B cell (primary cell): ENCODE measurements around the gene IGSF9B. TPM values are rescaled to one million over a fixed set of nuclear protein-coding genes. Genes with fewer than 3 reads are reported as not detected.

ENCODE experiments used
- ATAC-seq: fragments of 200-7000 bp; cut with Tn5 transposase; one replicate; pipeline ENCODE4 v1.10.0; 2021; ENCODE audit warnings: low read depth, mild to moderate bottlenecking, moderate number of reproducible peaks, moderate library complexity
- CTCF ChIA-PET: fragments of 350-600 bp; sonication (Branson Sonifier 250); formaldehyde crosslinking; loops from one replicate; lab custom pipeline; 2021; ENCODE audit warnings: antibody characterized with exemption, inconsistent platforms; lab: Charles Lee
- POLR2A ChIA-PET: fragments of 350-600 bp; sonication (Branson Sonifier 250); formaldehyde crosslinking; loops from one replicate; lab custom pipeline; 2021; ENCODE audit warnings: antibody characterized with exemption; lab: Charles Lee
- DNase-seq: peaks from one replicate; pipeline ENCODE4 v3.0.0; 2013
- H2AFZ ChIP-seq: 2 replicates; pipeline ENCODE4 v1.6.1; 2012; ENCODE audit warnings: mild to moderate bottlenecking, low read depth, low read length; ENCODE audit not compliant: insufficient read depth, poor library complexity, severe bottlenecking
- H3K27ac ChIP-seq, 2 donors: 1 replicate in 1 of 2; 2 replicates in 1 of 2; pipeline ENCODE4 v1.5.1; 2012 to 2013; ENCODE audit warnings: low read length in 2 of 2, mild to moderate bottlenecking in 2 of 2, moderate library complexity in 1 of 2
- H3K27me3 ChIP-seq, 4 experiments: fragments of 200-600 bp in 1 of 4; sonication (generic) in 1 of 4; replicated peaks in 1 of 4; 1 replicate in 2 of 4; 2 replicates in 2 of 4; pipeline versions ENCODE4 v1.6.1 to v1.7.0; 2013 to 2016; ENCODE audit warnings: low read length in 3 of 4, mild to moderate bottlenecking in 2 of 4, mixed read lengths in 1 of 4, moderate library complexity in 1 of 4; ENCODE audit not compliant: insufficient read depth in 4 of 4, control insufficient read depth in 3 of 4; ENCODE audit errors: control extremely low read depth in 1 of 4
- H3K36me3 ChIP-seq, 2 experiments: replicated peaks in 1 of 2; 1 replicate in 1 of 2; 2 replicates in 1 of 2; pipeline versions ENCODE4 v1.6.1 to v1.7.1; 2013; ENCODE audit warnings: low read length in 1 of 2; ENCODE audit not compliant: insufficient read depth in 2 of 2, control insufficient read depth in 1 of 2; ENCODE audit errors: control extremely low read depth in 1 of 2, extremely low read depth in 1 of 2
- H3K4me1 ChIP-seq, 2 donors: fragments of 200-600 bp in 1 of 2; sonication (generic) in 1 of 2; 1 replicate in 1 of 2; 2 replicates in 1 of 2; pipeline versions ENCODE4 v1.5.1 to v1.6.1; 2013 to 2017; ENCODE audit warnings: low read length in 2 of 2; ENCODE audit not compliant: control insufficient read depth in 2 of 2, insufficient read depth in 2 of 2
- H3K4me2 ChIP-seq: replicated peaks from 2 replicates; pipeline ENCODE3; 2012; ENCODE audit warnings: mild to moderate bottlenecking, low read depth, low read length; ENCODE audit not compliant: poor library complexity, severe bottlenecking
- H3K4me3 ChIP-seq, 5 experiments: fragments of 200-600 bp in 1 of 5; sonication (generic) in 1 of 5; 1 replicate in 3 of 5; 2 replicates in 2 of 5; pipeline versions ENCODE4 v1.5.1 to v1.7.0; 2011 to 2016; ENCODE audit warnings: low read length in 4 of 5, mild to moderate bottlenecking in 4 of 5, low read depth in 2 of 5, control low read depth in 1 of 5, moderate library complexity in 1 of 5; ENCODE audit not compliant: insufficient read depth in 1 of 5; ENCODE audit errors: control extremely low read depth in 1 of 5, extremely low read depth in 1 of 5
- H3K79me2 ChIP-seq: fragments of 200-600 bp; sonication (generic); one replicate; pipeline ENCODE4 v1.6.0; 2016; ENCODE audit warnings: low read length; ENCODE audit not compliant: control insufficient read depth, insufficient read depth
- H3K9ac ChIP-seq: fragments of 200-600 bp; sonication (generic); 2 replicates; pipeline ENCODE4 v1.6.1; 2017; ENCODE audit warnings: mild to moderate bottlenecking, low read length, moderate library complexity
- H3K9me3 ChIP-seq, 3 donors: one replicate each; pipeline versions ENCODE4 v1.6.1 to v1.7.1; 2013; ENCODE audit warnings: low read length in 2 of 3; ENCODE audit not compliant: control insufficient read depth in 2 of 3, insufficient read depth in 1 of 3; ENCODE audit errors: control extremely low read depth in 1 of 3
- H4K20me1 ChIP-seq: 2 replicates; pipeline ENCODE4 v1.6.0; 2012; ENCODE audit warnings: mild to moderate bottlenecking, low read length; ENCODE audit not compliant: insufficient read depth, control insufficient read depth, poor library complexity, severe bottlenecking
- H3K27ac Mint-ChIP-seq: one replicate; pipeline ENCODE4 v1.8.0; 2021; ENCODE audit warnings: mixed read lengths
- H3K27me3 Mint-ChIP-seq: one replicate; pipeline ENCODE4 v1.8.0; 2021; ENCODE audit warnings: mixed read lengths
- H3K4me1 Mint-ChIP-seq: one replicate; pipeline ENCODE4 v1.8.0; 2021; ENCODE audit warnings: mixed read lengths
- H3K4me3 Mint-ChIP-seq: one replicate; pipeline ENCODE4 v1.8.0; 2021; ENCODE audit warnings: mixed read lengths
- H3K9me3 Mint-ChIP-seq: one replicate; pipeline ENCODE4 v1.8.0; 2022; ENCODE audit warnings: mixed read lengths; ENCODE audit not compliant: insufficient read depth
- EZH2 ChIP-seq: IDR thresholded peaks from 2 replicates; pipeline ENCODE4 v1.6.1; 2012; ENCODE audit warnings: borderline replicate concordance, low read depth, mild to moderate bottlenecking, moderate library complexity, low read length; ENCODE audit not compliant: insufficient read depth, poor library complexity, severe bottlenecking
- WGBS: methylation state at CpG from one replicate; pipeline ENCODE4 v1.1.5; 2013; ENCODE audit warnings: missing lambda C conversion rate; ENCODE audit not compliant: insufficient coverage; 5-methylcytosine and 5-hydroxymethylcytosine counted together
- intact Hi-C: fragments of 100-400 bp; cut with micrococcal nuclease; formaldehyde crosslinking; loops from one replicate; pipeline ENCODE4 v1.10.0; 2022
- polyA plus RNA-seq: library from polyadenylated mRNA; depleted of rRNA; stranded (reverse); fragments of >200 nt; gene quantifications from 2 replicates; pipeline ENCODE4 v1.2.3, GENCODE V29; 2012
- total RNA-seq, 2 donors: library from RNA; stranded (reverse); fragments of 120-200 nt in 1 of 2; gene quantifications; 1 replicate in 1 of 2; 2 replicates in 1 of 2; pipeline versions ENCODE4 v1.2.3 to v1.2.4, GENCODE V29; 2013 to 2022
- TF ChIP-seq, protein P1 (sequence below): fragments of 200-600 bp; IDR thresholded peaks from one replicate; pipeline ENCODE4 v1.8.0; 2022; ENCODE audit warnings: antibody characterized with exemption, mild to moderate bottlenecking

IGSF9B gene
- total and polyA plus RNA-seq, 2 donors (not counting 1 experiment from before 2014, with no cell fraction given): 0.15 to 0.37 TPM

DNA sequence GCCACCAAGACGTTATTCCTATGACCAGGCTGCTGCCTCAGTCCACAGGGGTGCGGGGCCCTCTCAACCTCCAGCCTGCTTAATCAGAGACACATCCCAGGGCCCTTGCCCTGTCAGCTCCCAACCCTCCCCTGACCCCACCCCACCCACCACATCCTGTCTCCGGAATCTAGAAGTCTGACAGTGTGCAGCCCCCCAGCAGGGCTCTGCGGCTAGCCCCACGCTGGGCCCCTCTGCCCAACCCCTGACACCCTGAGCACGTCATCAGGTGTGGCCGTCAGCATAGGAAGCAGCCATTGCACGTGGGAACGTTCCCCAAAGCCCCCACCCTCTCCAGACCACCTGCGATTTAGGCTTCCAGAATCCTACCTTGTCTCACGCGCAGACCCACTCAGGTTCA lies 34.3 kb upstream of the IGSF9B start:
- H3K4me1 ChIP-seq: no peaks in the 10 kb centered on the region
- ATAC-seq (no peak), DNase-seq (no peak)
- 57% methylated on average over 12 of the region's 12 CpGs for whole genome bisulfite sequencing
- no peak overlapping the region for H3K4me2 ChIP-seq
- peaks cover 0 to 5% (median 0%) of the 10 kb centered on the region in 3 donors for H3K9me3 ChIP-seq
- Mint-ChIP-seq H3K4me1 (peaks cover 7% of the 10 kb centered on the region), H3K9me3 (no peaks in the 10 kb centered on the region), H3K27ac (no peak overlapping the region), H3K4me3 (no peak overlapping the region), H3K27me3 (peaks cover 8% of the 10 kb centered on the region)
- no peak overlapping the region for H2AFZ ChIP-seq
- H4K20me1 ChIP-seq: no peaks in the 10 kb centered on the region
- intact Hi-C loops: no loop called here
- no peaks in the 10 kb centered on the region for H3K79me2 ChIP-seq
- H3K36me3 ChIP-seq: no peaks in the 10 kb centered on the region
- ChIA-PET CTCF (no interaction called here), POLR2A (no interaction called here)
- H3K27ac ChIP-seq: no peak overlapping the region
- no peak overlapping the region for H3K4me3 ChIP-seq
- H3K9ac ChIP-seq: no peak overlapping the region
- H3K27me3 ChIP-seq: no peaks in the 10 kb centered on the region
- TF ChIP-seq EZH2: no peak
- TF ChIP-seq, protein P1, sequence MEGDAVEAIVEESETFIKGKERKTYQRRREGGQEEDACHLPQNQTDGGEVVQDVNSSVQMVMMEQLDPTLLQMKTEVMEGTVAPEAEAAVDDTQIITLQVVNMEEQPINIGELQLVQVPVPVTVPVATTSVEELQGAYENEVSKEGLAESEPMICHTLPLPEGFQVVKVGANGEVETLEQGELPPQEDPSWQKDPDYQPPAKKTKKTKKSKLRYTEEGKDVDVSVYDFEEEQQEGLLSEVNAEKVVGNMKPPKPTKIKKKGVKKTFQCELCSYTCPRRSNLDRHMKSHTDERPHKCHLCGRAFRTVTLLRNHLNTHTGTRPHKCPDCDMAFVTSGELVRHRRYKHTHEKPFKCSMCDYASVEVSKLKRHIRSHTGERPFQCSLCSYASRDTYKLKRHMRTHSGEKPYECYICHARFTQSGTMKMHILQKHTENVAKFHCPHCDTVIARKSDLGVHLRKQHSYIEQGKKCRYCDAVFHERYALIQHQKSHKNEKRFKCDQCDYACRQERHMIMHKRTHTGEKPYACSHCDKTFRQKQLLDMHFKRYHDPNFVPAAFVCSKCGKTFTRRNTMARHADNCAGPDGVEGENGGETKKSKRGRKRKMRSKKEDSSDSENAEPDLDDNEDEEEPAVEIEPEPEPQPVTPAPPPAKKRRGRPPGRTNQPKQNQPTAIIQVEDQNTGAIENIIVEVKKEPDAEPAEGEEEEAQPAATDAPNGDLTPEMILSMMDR: no peak

DNA sequence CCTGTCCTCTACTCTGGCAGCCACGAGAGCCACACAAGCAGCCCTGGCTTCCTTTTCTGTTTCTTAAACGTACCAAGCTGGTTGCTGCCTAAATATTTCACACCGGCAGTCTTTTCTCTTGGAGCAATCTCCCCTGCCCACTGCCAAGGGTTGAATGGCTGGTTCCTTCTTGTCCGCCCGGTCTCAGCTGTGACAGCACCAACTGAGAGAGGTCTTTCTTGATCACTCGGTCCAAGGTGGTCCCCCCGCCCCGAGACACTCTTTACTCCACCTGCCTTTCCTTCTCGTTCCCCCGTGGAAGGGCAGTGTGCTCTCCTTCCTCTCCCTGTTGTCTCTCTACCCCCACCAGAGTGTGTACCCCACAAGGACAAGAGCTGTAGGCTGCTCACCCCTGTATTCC lies 33.7 kb upstream of the IGSF9B start:
- Histone ChIP-seq H3K27ac (no peak overlapping the region), H3K9me3 (no peaks in the 10 kb centered on the region), H3K27me3 (no peaks in the 10 kb centered on the region), H3K4me1 (no peaks in the 10 kb centered on the region), H2AFZ (no peak overlapping the region), H3K4me2 (no peak overlapping the region), H4K20me1 (no peaks in the 10 kb centered on the region), H3K79me2 (no peaks in the 10 kb centered on the region), H3K4me3 (no peak overlapping the region), H3K36me3 (no peaks in the 10 kb centered on the region), H3K9ac (no peak overlapping the region)
- H3K4me3 Mint-ChIP-seq: no peak overlapping the region
- H3K27ac Mint-ChIP-seq: no peak overlapping the region
- no peaks in the 10 kb centered on the region for H3K9me3 Mint-ChIP-seq
- ChIA-PET CTCF (no interaction called here), POLR2A (no interaction called here)
- DNase-seq (no peak), ATAC-seq (no peak)
- peaks cover 6% of the 10 kb centered on the region for H3K4me1 Mint-ChIP-seq
- TF ChIP-seq, protein P1: no peak
- TF ChIP-seq EZH2: no peak
- intact Hi-C loops: no loop called here
- peaks cover 7% of the 10 kb centered on the region for H3K27me3 Mint-ChIP-seq
- WGBS: 87% methylated on average over 10 of the region's 10 CpGs
